Right renal pelvis (tissue), 4 donors: ENCODE data around the gene CBFA2T3. TPM values are rescaled to one million over a fixed set of nuclear protein-coding genes. Genes with fewer than 3 reads are reported as not detected.

Experiments used
- DNase-seq, 4 donors: peaks; one replicate each; pipeline ENCODE4 v3.0.0-alpha.2; 2013; ENCODE audit warnings: low read depth in 4 of 4, low spot score in 3 of 4, missing footprints in 1 of 4
- polyA plus RNA-seq, 4 donors: library from polyadenylated mRNA; unstranded; fragments of 120-200 nt; gene quantifications; one replicate each; pipeline ENCODE4 v1.2.1, GENCODE V29; 2013; ENCODE audit not compliant: insufficient read length in 4 of 4

Gene CBFA2T3
- polyA plus RNA-seq, 4 donors: 2.4 to 3.3 (median 2.8) TPM

GRCh38 chr16:88830783-88831182 lies 146.2 kb downstream of the CBFA2T3 start:
- no peak for DNase-seq

GRCh38 chr16:88830258-88830657 lies 146.7 kb downstream of the CBFA2T3 start:
- DNase-seq: peak in 3 of 4 donors; percentile 30 to 58 (median 41)

- DNase-seq: no peak
These were observed 148.3 kb downstream of the CBFA2T3 start for GRCh38 chr16:88828711-88829110.

GRCh38 chr16:88827727-88828126 lies 149.3 kb downstream of the CBFA2T3 start:
- DNase-seq: no peak

GRCh38 chr16:88826070-88826840 lies 150.8 kb downstream of the CBFA2T3 start:
- DNase-seq: no peak

- no peak for DNase-seq
These were observed 151.9 kb downstream of the CBFA2T3 start for GRCh38 chr16:88825146-88825545.

Other genes starting within 250 kb of the CBFA2T3 start
- 10 to 100 TPM; 25.6 to 55.5 (median 32.9) TPM for gene PIEZO1, start 192.0 kb downstream of the CBFA2T3 start, polyA plus RNA-seq
- 10 to 100 TPM; 14.4 to 21.9 (median 14.9) TPM for gene CDT1, start 173.4 kb downstream of the CBFA2T3 start, polyA plus RNA-seq
- gene APRT, start 165.3 kb downstream of the CBFA2T3 start, polyA plus RNA-seq: 100 to 1,000 TPM in 1 of 4 donors, 10 to 100 TPM in 3; 80.7 to 126 (median 87.1) TPM
- gene GALNS, start 120.3 kb downstream of the CBFA2T3 start, polyA plus RNA-seq: 10 to 100 TPM; 21.3 to 23.4 (median 22.7) TPM
- 10 to 100 TPM; 73.2 to 90.6 (median 80.1) TPM for gene TRAPPC2L, start 120.1 kb downstream of the CBFA2T3 start, polyA plus RNA-seq
- under 1 TPM in 1 of 4 donors, not detected in 3; 0.09 TPM for gene PABPN1L, start 110.5 kb downstream of the CBFA2T3 start, polyA plus RNA-seq
- 10 to 100 TPM; 30.4 to 35.7 (median 31.4) TPM for gene ACSF3, start 116.6 kb upstream of the CBFA2T3 start, polyA plus RNA-seq
- 1 to 10 TPM; 1.6 to 3.1 (median 1.8) TPM for gene CDH15, start 194.5 kb upstream of the CBFA2T3 start, polyA plus RNA-seq
- under 1 TPM; 0.17 to 0.57 (median 0.50) TPM for gene SLC22A31, start 223.3 kb upstream of the CBFA2T3 start, polyA plus RNA-seq
- 1 to 10 TPM; 4.9 to 6.3 (median 6.2) TPM for gene ZNF778, start 240.5 kb upstream of the CBFA2T3 start, polyA plus RNA-seq